HG03342 (cell line): ENCODE results near the gene PLXNA4.

ENCODE experiments used
- ATAC-seq: cut with Tn5 transposase; IDR thresholded peaks from one replicate; pipeline ENCODE4 v1.9.1; 2021; ENCODE audit warnings: mild to moderate bottlenecking, moderate library complexity; ENCODE audit not compliant: unreplicated experiment

PLXNA4 gene

GRCh38 chr7:132290021-132290420 is 286.2 kb downstream of the PLXNA4 start:
- no peak for ATAC-seq

DNA sequence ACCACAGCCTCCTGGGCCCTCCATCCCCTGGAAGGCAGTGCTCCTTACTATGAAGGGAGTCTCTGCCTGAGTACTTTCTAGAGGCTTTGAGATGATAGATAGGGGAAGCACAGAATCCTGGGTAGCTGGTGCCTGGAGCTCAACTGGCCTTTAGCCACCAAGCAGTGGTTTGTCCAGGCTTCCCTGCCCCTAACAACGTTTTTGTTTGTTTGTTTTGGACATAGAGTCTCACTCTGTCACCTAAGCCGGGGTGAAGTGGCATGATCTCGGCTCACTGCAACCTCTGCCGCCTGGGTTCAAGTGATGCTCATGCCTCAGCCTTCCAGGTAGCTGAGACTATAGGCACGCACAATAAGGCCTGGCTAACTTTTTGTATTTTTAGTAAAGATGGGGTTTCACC is 289.4 kb downstream of the PLXNA4 start:
- ATAC-seq, result no peak

GRCh38 chr7:132280335-132280734 is 295.9 kb downstream of the PLXNA4 start:
- no peak for ATAC-seq

- no peak for ATAC-seq
These were observed 296.6 kb downstream of the PLXNA4 start for GRCh38 chr7:132279718-132280117.

DNA sequence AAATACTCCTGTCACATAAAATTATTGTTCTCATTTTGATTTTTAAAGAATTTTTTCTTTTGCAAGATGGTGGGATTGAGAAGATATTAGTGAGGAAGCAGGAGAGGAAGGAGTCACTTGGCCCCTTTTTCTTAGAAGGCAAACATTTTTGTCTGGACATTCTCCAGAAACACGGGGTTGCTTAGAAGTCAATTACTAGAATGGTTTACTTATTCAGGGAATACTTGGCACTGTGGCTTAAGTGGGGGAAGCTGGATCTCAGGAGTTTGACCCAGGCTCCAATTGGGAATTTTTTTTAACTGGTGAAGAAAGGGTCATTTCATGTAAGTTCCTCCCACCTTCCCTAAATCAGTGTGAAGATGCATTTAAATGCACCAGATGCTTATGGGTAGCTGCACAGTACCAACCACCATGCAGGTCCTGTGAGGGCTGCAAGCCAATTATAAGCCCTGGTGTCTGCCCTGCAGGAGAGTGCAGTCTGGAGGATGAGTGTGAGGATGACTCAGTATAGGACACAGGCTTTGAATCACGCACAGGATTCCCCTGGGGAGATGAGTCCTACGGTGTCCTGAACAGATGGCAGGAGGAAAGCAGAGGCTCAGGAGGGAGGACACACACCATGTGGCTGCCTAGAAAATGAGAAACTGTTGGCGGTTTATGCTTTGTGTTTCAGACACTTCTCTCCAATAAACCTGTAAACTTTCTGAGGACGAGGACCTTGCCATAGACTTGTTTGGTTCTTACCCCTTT is 299.1 kb downstream of the PLXNA4 start:
- no peak for ATAC-seq

DNA sequence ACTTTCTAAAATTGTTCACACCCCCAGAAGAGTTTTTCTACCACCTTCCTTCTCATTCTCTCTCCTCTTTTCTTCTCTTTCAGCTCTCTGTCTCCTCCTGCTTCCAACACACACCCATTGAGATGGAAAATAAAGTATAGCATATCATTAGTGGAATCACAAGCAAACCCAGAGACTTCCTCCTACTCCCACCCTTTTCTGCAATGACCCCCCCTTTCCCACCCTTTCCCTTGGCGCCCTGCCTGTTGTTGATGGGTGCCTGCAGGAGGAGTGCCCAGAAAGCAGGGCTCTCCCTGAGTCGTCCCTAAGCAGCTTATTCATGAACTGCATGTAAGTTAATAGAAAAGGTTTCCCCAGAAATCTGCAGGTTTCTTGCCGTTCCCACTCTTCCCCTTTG is 300.0 kb downstream of the PLXNA4 start:
- ATAC-seq, result no peak

- ATAC-seq, result no peak
These were observed 300.6 kb downstream of the PLXNA4 start for GRCh38 chr7:132275416-132276233.

- ATAC-seq, result no peak
These were observed 303.4 kb downstream of the PLXNA4 start for GRCh38 chr7:132272763-132273371.

DNA sequence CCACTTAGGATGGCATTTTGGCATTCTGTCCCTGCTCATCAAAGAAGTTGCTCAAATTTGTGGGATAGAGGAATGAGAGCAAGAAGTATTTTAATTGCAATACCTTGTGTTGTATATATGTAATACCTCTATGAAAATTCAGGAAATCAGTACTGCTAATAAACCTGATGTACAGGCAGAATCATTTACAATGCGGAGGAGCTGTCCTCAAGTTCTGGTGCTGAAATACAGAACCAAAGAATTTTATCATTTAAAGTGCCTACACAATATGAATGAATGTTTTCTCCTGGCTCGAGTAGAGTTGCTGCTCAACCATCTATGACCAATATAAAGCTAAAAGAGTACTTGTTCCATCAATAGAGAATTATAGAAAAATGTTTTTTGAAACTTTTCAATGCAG is 305.8 kb downstream of the PLXNA4 start:
- no peak for ATAC-seq

DNA sequence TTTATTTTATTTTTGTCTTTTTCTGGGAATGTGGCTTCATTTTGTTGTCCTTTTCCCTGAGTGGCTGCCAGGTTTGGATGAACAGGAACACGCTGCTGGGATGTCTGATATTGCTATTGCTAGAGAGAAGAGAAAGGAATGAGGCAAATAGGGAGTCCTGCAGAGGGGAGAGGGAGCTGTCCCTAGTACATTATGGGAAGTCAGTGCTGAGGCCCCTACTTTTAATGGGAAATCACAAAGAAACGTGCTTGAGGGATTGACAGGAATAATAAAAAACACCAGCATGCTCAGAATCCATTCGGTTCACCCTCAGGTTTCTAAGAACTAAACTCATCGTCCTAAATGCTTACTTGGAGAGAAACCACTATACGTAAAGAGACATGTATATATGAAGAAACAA is 306.6 kb downstream of the PLXNA4 start:
- ATAC-seq, result no peak

GRCh38 chr7:132263151-132263550 is 313.1 kb downstream of the PLXNA4 start:
- ATAC-seq, result no peak

- no peak for ATAC-seq
These were observed 314.2 kb downstream of the PLXNA4 start for GRCh38 chr7:132262160-132262470.

- ATAC-seq, result no peak
These were observed 314.7 kb downstream of the PLXNA4 start for GRCh38 chr7:132261327-132262159.

DNA sequence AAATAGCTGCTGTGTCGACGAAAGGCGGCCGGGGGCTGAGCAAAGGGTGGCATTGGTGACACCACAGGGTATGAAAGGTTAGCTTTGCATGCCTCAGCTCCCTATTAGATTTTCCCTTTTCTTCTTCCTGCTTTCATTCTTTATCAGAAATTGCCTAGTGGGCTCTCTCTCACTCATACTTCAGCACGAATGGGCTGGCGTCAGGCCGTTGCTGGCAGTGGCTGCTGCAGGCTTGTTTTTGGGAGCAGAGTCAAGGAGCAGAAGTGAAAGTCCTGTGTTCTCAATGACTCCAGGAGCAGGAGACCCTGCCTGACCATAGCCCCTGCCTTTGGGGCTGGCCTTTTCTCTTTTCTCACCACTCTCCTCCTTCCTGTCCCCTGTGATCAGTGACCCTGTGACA is 318.0 kb downstream of the PLXNA4 start:
- ATAC-seq, result no peak

DNA sequence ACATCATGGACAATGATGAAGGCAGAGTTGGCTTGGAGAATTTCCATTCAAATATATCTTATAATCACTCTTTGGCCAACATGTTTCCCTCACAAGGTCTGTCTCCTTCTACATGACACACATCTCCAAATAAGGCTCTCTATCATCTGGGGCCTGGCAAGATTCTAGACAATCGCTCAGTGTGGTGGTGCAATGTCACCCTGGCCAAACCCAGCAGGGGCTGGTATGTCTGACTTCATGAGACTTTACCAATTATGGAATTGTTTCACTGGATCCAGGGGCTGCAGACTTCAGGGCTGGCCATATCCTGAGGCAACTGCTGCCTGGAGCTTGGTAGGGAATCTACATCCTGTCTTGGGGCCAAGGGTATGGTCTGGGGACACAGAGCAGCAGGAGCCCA is 319.0 kb downstream of the PLXNA4 start:
- ATAC-seq, result no peak

GRCh38 chr7:132256721-132257212 is 319.5 kb downstream of the PLXNA4 start:
- ATAC-seq, result no peak

- ATAC-seq, result no peak
These were observed 320.4 kb downstream of the PLXNA4 start for GRCh38 chr7:132255898-132256297.

- no peak for ATAC-seq
These were observed 321.0 kb downstream of the PLXNA4 start for GRCh38 chr7:132255115-132255797.

DNA sequence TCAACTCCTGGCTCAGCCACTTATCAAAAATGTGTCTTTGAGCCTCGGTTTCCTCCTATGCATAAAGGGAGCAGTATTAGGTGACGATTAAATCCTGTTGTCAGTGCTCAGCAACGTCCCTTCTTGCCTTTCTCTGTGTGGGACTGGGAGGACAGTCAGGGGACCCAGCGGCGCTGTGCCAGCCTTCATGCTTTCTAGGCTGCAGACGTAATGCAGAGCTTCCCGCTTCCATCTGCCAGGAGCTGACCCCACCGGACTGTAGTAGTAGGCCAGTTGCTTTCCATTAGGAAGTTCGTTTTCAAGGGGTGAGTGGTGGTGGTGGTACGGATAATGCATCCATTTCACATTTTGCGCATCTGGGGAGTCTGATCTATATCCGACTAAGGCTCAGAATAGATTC is 321.8 kb downstream of the PLXNA4 start:
- ATAC-seq, result no peak

DNA sequence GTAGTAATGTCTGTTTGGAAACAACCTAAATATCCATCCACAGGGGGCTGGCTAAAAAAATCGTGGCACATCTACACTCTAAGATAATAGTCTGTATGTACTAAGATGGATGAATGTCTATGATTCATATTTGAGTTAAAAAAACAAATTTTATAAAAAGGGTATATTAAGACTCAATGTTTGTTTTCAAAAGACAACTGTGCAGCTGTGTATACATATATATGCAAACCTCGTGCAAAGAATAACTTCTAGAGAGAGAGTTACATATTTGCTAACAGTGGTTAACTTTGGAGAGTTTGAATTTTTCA is 323.5 kb downstream of the PLXNA4 start:
- no peak for ATAC-seq

GRCh38 chr7:132251327-132251659 is 325.0 kb downstream of the PLXNA4 start:
- no peak for ATAC-seq
